SU-DHL-6 (cell line): Measurements from ENCODE around the gene RIN1.

ENCODE experiments used
- H2AFZ ChIP-seq: fragments of 200-600 bp; sonication (generic); 2 replicates; pipeline ENCODE4 v1.6.1; 2014; ENCODE audit warnings: low read depth, mild to moderate bottlenecking, moderate library complexity, mixed read lengths, antibody characterized with exemption, low read length; ENCODE audit not compliant: severe bottlenecking
- H3F3A ChIP-seq: fragments of 200-600 bp; shearing (Covaris generic); 2 replicates; pipeline ENCODE4 v1.6.0; 2016; ENCODE audit warnings: antibody characterized with exemption, mild to moderate bottlenecking; ENCODE audit not compliant: insufficient read depth
- H3K27ac ChIP-seq: fragments of 200-600 bp; sonication (generic); 2 replicates; pipeline ENCODE4 v1.5.1; 2016; ENCODE audit warnings: low read depth, mild to moderate bottlenecking, low read length, moderate library complexity, mixed read lengths
- H3K27me3 ChIP-seq: fragments of 200-600 bp; sonication (generic), shearing (Covaris generic); 2 replicates; pipeline ENCODE4 v1.6.0; 2014; ENCODE audit warnings: mild to moderate bottlenecking, low read length
- H3K36me3 ChIP-seq: fragments of 200-600 bp; sonication (generic); 2 replicates; pipeline ENCODE4 v1.6.1; 2014; ENCODE audit warnings: mild to moderate bottlenecking, low read length, mixed read lengths
- H3K4me2 ChIP-seq: fragments of 300-600, 200-600 bp; shearing (Covaris generic), sonication (generic); 2 replicates; pipeline ENCODE4 v1.6.0; 2014; ENCODE audit warnings: low read length, low read depth, mild to moderate bottlenecking; ENCODE audit not compliant: poor library complexity, severe bottlenecking
- H3K4me3 ChIP-seq: fragments of 200-600 bp; sonication (generic); 2 replicates; pipeline ENCODE4 v1.5.1; 2014; ENCODE audit warnings: antibody characterized with exemption, low read length, mild to moderate bottlenecking, mixed read lengths; ENCODE audit not compliant: insufficient read depth, poor library complexity, severe bottlenecking
- H3K79me2 ChIP-seq: fragments of 200-600 bp; sonication (generic); 2 replicates; pipeline ENCODE4 v1.6.1; 2014; ENCODE audit warnings: mild to moderate bottlenecking, low read length, moderate library complexity; ENCODE audit not compliant: insufficient read depth
- H3K9ac ChIP-seq: fragments of 200-600 bp; sonication (generic); 2 replicates; pipeline ENCODE4 v1.7.0; 2014; ENCODE audit warnings: mild to moderate bottlenecking, low read length
- H3K9me2 ChIP-seq: fragments of 200-600 bp; sonication (generic); replicated peaks from 2 replicates; pipeline ENCODE4 v1.6.1; 2014; ENCODE audit warnings: low read length; ENCODE audit not compliant: insufficient read depth
- H3K9me3 ChIP-seq: fragments of 200-600 bp; sonication (generic); 2 replicates; pipeline ENCODE4 v1.6.1; 2014; ENCODE audit warnings: low read length, mixed read lengths; ENCODE audit not compliant: insufficient read depth
- H4K20me1 ChIP-seq: fragments of 200-600 bp; sonication (generic); 2 replicates; pipeline ENCODE4 v1.6.1; 2014; ENCODE audit warnings: low read depth, mild to moderate bottlenecking, antibody characterized with exemption, low read length, moderate library complexity, mixed read lengths
- EZH2phosphoT487 ChIP-seq: fragments of 200-600 bp; sonication (generic), shearing (Covaris generic); conservative IDR thresholded peaks from 2 replicates; pipeline ENCODE4 v1.6.1; 2018; ENCODE audit warnings: mild to moderate bottlenecking, antibody characterized with exemption, low read length, moderate library complexity, mixed read lengths
- TF ChIP-seq, protein P1 (sequence below): fragments of 200-600 bp; sonication (generic); IDR thresholded peaks from one replicate; pipeline ENCODE4 v1.5.1; 2017; ENCODE audit warnings: antibody characterized with exemption, mild to moderate bottlenecking, low read length, moderate library complexity; ENCODE audit not compliant: insufficient read depth, poor library complexity, severe bottlenecking

Gene RIN1

DNA sequence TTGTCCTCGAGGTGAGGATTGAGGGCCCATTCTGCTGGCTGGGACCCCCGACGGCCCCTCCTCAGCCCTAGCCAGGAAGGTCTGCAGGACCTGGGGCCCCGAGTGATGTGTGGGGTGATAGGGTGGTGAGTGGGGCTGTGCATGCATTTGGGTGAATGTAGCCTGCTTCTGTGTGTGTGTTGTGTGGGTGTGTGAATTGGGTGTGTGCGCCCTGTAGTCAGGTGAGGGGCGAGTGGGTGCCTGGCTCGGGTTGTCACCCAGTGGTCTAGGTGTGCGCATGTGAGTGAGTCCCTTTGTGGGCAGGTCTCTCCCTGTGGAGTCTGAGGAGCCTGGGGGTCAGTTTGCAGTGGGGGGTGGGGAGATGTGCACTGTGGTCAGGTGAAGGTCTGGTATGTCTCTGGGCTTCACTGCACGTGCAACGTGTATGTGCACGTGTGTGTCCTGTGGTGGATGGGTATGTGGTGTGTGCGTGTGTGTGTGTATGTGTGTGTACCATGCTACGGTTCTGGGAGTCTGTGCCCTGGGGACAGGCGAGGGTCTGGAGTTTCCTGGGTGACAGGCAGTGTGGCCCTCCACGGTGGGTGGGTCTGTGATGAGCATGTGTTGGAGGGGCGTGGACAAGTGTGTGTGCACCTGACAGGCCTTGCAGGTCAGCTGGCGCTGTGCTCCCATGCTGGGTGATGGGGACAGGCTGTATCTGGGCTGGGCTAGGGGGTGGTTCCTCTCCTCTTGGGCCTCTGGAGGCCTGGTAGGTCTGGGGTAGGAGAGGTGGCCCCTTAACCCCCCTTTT, 43.5 kb downstream of the RIN1 start:
- Histone ChIP-seq H3K27ac (no peak overlapping the region), H3K9me2 (no peaks in the 10 kb centered on the region), H3K36me3 (no peaks in the 10 kb centered on the region), H3K4me3 (no peak overlapping the region), H3K9ac (no peak overlapping the region), H3K27me3 (no peaks in the 10 kb centered on the region), H3K79me2 (no peaks in the 10 kb centered on the region), H3K4me2 (no peak overlapping the region), H3K9me3 (no peaks in the 10 kb centered on the region), H4K20me1 (no peaks in the 10 kb centered on the region), H3F3A (no peaks in the 10 kb centered on the region), H2AFZ (no peak overlapping the region)
- TF ChIP-seq, protein P1, sequence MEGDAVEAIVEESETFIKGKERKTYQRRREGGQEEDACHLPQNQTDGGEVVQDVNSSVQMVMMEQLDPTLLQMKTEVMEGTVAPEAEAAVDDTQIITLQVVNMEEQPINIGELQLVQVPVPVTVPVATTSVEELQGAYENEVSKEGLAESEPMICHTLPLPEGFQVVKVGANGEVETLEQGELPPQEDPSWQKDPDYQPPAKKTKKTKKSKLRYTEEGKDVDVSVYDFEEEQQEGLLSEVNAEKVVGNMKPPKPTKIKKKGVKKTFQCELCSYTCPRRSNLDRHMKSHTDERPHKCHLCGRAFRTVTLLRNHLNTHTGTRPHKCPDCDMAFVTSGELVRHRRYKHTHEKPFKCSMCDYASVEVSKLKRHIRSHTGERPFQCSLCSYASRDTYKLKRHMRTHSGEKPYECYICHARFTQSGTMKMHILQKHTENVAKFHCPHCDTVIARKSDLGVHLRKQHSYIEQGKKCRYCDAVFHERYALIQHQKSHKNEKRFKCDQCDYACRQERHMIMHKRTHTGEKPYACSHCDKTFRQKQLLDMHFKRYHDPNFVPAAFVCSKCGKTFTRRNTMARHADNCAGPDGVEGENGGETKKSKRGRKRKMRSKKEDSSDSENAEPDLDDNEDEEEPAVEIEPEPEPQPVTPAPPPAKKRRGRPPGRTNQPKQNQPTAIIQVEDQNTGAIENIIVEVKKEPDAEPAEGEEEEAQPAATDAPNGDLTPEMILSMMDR = no peak
- no peak for TF ChIP-seq EZH2phosphoT487

DNA sequence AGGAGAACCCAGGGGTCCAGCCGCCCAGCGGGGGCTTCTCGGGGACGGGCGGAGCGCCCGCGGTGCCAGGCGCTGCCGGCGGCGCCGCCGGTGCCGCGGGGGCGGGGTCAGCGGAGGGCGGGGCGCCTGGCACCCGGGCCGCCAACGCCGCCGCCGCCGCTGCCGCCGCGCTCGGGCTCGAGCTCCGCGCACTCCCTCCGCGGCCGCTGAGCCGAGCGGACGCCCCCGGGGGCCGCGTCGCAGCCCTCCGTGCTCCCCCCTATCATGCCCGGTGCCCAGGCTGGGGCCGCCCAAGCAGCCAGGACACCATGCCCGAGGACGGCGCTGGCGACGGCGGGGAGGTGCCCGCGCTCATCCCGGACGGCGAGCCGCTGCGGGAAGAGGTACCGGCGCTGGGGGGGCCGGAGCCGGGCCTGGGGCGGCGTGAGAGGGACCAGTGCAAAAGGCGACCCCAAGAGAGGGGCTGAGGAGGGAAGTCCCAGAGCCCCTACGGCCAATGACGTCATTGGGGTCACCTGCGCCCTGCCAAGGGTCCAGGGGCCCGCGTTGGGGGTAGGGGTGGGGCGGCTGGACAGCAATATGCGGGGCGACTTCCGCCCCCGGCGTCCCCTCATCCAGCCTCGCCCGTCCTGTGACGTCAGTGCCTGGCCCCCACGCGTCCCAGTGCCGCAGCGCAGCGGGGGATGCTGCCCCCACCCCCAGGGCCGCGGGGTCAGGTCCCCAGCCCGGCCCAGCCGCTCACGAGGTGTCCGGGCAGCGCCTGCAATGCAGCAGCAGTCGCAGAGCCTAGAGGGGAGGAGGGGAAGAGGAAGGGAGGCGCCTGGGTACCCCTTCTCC, 44.3 kb downstream of the RIN1 start, which contains the start of gene TMEM151A:
Gene TMEM151A (plus strand): TSS at position 189 of the 837 bp plus-strand sequence. CDS start 120 bp downstream, at position 309.
- H3K9me3 ChIP-seq = no peaks in the 10 kb centered on the region
- H3K79me2 ChIP-seq = no peaks in the 10 kb centered on the region
- H3F3A ChIP-seq = no peaks in the 10 kb centered on the region
- no peak within 1 kb of the TSS for H3K9ac ChIP-seq
- H3K27ac ChIP-seq = no peak within 1 kb of the TSS
- H3K4me2 ChIP-seq = no peak within 1 kb of the TSS
- no peak within 1 kb of the TSS for H2AFZ ChIP-seq
- H3K9me2 ChIP-seq = no peaks in the 10 kb centered on the region
- H3K36me3 ChIP-seq = no peaks in the 10 kb centered on the region
- TF ChIP-seq, protein P1 = no peak
- no peak for TF ChIP-seq EZH2phosphoT487
- no peaks in the 10 kb centered on the region for H3K27me3 ChIP-seq
- no peak within 1 kb of the TSS for H3K4me3 ChIP-seq
- no peaks in the 10 kb centered on the region for H4K20me1 ChIP-seq

DNA sequence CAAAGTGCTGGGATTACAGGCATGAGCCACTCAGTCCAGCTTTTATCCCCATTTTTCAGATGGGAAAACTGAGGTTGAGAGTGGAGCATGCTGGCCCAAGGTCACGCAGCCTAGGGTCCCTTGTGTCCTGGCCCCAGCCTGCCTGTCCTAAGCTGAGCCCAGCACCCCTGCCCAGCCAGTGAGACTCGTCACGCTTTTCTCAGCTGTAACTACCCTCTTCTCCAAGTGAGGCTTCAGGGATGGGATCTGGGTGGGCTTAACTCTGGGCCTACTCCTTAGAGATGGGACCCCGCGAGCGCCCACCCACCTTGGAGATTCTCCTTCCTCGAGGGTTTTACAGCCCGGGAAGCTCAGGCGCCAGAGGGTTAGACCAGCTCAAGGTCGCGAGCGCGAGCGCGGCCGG, 44.9 kb downstream of the RIN1 start:
- H3K4me3 ChIP-seq = no peak overlapping the region
- no peak overlapping the region for H3K27ac ChIP-seq
- no peaks in the 10 kb centered on the region for H3K36me3 ChIP-seq
- no peaks in the 10 kb centered on the region for H3K79me2 ChIP-seq
- no peak overlapping the region for H3K4me2 ChIP-seq
- H4K20me1 ChIP-seq = no peaks in the 10 kb centered on the region
- no peak overlapping the region for H2AFZ ChIP-seq
- H3K9me3 ChIP-seq = no peaks in the 10 kb centered on the region
- H3K9me2 ChIP-seq = no peaks in the 10 kb centered on the region
- no peak overlapping the region for H3K9ac ChIP-seq
- no peaks in the 10 kb centered on the region for H3F3A ChIP-seq
- no peak for TF ChIP-seq EZH2phosphoT487
- TF ChIP-seq, protein P1 = no peak
- H3K27me3 ChIP-seq = no peaks in the 10 kb centered on the region
